Type B pancreatic cell (in vitro differentiated cells): ENCODE measurements around the gene CITED2. TPM values are rescaled to one million over a fixed set of nuclear protein-coding genes. Genes with fewer than 3 reads are reported as not detected.
"Not testable (repeated sequence)": the region's sequence is repeated elsewhere in the genome, so short reads cannot be mapped to it uniquely, and the experiment has no call there.

Source experiments
- DNase-seq: peaks from one replicate; pipeline ENCODE4 v3.0.0; 2021; ENCODE audit warnings: mixed read lengths; ENCODE audit not compliant: unreplicated experiment; ENCODE audit errors: extremely low spot score
- H3K27ac Mint-ChIP-seq: 2 replicates; pipeline ENCODE4 v1.8.0; 2021; ENCODE audit warnings: mild to moderate bottlenecking, mixed read lengths
- H3K27me3 Mint-ChIP-seq: 2 replicates; pipeline ENCODE4 v1.8.0; 2021; ENCODE audit warnings: mixed read lengths
- H3K36me3 Mint-ChIP-seq: 2 replicates; pipeline ENCODE4 v1.8.0; 2021; ENCODE audit warnings: mixed read lengths
- H3K4me1 Mint-ChIP-seq: one replicate; pipeline ENCODE4 v1.8.0; 2021; ENCODE audit warnings: mixed read lengths; ENCODE audit not compliant: unreplicated experiment
- H3K4me3 Mint-ChIP-seq: 2 replicates; pipeline ENCODE4 v1.8.0; 2021; ENCODE audit warnings: mild to moderate bottlenecking, mixed read lengths
- H3K9me3 Mint-ChIP-seq: 2 replicates; pipeline ENCODE4 v1.8.0; 2021; ENCODE audit warnings: mixed read lengths
- total RNA-seq: library from RNA; stranded (reverse); gene quantifications from 2 replicates; pipeline ENCODE4 v1.2.1, GENCODE V29; 2021; ENCODE audit warnings: low replicate concordance
- TF ChIP-seq, protein P1 (sequence below): fragments of 200-600 bp; sonication (generic); conservative IDR thresholded peaks from 2 replicates; pipeline ENCODE4 v1.5.0; 2021; ENCODE audit warnings: antibody characterized with exemption, mild to moderate bottlenecking

CITED2 gene
- total RNA-seq, 1 donor from 2014 or later, result 129 TPM

DNA sequence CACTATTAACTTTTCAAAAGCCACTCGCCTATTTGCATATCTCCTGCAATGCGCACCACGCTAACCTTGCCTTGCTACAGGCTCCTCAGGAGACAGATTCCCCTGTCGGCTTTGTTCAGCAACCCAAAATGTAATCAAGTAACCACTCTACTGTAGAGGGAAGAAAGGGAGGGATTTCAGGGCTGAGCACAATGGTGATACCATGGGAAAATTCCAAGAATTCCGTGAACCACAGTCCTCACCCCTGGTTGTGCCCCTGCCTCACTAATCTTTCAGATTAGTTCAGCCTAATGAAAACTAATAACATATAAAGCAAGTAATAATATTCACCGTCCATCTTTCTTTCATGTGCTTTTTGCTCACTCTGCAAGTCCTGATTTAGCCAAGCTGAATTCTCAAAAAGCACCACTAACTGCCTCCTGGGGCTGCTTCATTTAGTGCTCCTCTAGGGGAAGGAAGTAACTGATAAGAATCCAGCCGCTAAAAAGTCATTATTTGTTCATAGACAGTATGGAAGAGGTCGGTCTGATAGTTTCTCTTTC is 6.6 kb downstream of the CITED2 start:
- Mint-ChIP-seq H3K36me3 (peaks cover 12% of the 10 kb centered on the region), H3K27ac (peak overlapping the region; percentile 66), H3K27me3 (no peaks in the 10 kb centered on the region), H3K4me1 (peaks cover 47% of the 10 kb centered on the region), H3K4me3 (peak overlapping the region; percentile 9), H3K9me3 (no peaks in the 10 kb centered on the region)
- no peak for DNase-seq
- TF ChIP-seq, protein P1, sequence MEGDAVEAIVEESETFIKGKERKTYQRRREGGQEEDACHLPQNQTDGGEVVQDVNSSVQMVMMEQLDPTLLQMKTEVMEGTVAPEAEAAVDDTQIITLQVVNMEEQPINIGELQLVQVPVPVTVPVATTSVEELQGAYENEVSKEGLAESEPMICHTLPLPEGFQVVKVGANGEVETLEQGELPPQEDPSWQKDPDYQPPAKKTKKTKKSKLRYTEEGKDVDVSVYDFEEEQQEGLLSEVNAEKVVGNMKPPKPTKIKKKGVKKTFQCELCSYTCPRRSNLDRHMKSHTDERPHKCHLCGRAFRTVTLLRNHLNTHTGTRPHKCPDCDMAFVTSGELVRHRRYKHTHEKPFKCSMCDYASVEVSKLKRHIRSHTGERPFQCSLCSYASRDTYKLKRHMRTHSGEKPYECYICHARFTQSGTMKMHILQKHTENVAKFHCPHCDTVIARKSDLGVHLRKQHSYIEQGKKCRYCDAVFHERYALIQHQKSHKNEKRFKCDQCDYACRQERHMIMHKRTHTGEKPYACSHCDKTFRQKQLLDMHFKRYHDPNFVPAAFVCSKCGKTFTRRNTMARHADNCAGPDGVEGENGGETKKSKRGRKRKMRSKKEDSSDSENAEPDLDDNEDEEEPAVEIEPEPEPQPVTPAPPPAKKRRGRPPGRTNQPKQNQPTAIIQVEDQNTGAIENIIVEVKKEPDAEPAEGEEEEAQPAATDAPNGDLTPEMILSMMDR, result peak; percentile 25

DNA sequence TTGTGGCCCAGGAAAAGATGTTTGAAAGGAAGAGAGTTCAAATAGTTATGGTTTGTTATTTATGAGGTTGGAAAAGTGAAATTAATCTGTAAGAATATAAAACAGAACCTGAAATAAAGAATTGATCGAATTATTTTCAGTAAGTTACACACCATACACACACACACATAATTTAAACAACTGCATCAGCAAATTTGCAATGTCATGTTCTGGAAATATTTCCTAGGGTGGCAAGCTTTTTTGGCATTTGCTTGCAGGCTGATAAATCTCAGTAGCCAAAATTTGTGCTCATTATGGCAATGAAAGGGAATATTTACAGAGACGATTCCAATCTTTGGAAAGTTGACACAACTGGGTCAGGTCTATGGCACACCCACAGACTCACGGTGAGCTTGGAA is 9.5 kb downstream of the CITED2 start:
- Mint-ChIP-seq H3K27ac (no peak overlapping the region), H3K36me3 (no peaks in the 10 kb centered on the region), H3K4me3 (no peak overlapping the region), H3K4me1 (peaks cover 28% of the 10 kb centered on the region), H3K9me3 (no peaks in the 10 kb centered on the region), H3K27me3 (no peaks in the 10 kb centered on the region)
- TF ChIP-seq, protein P1, result no peak
- no peak for DNase-seq

DNA sequence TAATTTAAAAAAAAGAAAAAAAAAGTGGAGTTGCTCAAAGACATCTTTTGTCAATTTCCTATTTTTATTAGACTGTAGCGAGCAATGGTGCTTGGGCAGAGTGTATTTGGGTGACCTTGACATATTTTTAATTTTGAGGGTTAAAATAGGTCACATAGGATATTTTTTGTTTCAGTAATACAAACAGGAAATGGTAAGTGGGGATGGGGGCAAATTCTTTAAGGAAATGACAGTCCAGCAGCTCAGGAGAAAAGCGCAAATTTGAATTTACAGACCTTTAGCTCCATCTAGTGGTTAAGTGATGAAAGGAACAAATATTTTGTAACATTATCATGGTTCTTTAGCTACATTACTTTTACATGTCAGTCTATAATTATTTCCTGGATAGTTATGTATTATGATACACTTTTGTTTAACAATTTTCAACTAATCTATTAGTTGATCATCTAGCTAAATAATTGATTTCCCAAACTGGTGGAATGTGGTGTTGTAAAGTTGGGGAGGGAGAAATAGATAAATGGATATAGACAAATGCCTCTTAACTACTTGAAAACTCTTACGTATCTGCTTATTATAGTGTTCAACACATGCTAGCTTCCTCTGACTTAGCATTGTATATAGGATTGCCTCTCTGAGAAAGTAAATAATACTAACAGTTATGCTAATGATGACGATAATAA is 10.0 kb downstream of the CITED2 start:
- TF ChIP-seq, protein P1, result peak; percentile 91
- no peaks in the 10 kb centered on the region for H3K36me3 Mint-ChIP-seq
- peaks cover 22% of the 10 kb centered on the region for H3K4me1 Mint-ChIP-seq
- DNase-seq, result no peak
- no peak overlapping the region for H3K27ac Mint-ChIP-seq
- H3K27me3 Mint-ChIP-seq, result no peaks in the 10 kb centered on the region
- H3K9me3 Mint-ChIP-seq, result no peaks in the 10 kb centered on the region
- no peak overlapping the region for H3K4me3 Mint-ChIP-seq

DNA sequence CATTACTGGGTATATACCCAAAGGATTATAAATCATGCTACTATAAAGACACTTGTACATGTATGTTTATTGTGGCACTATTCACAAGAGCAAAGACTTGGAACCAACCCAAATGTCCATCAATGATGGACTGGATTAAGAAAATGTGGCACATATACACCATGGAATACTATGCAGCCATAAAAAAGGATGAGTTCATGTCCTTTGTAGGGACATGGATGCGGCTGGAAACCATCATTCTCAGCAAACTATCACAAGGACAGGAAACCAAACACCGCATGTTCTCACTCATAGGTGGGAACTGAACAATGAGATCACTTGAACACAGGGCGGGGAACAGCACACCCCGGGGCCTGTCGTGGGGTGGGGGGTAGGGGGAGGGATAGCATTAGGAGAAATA is 10.7 kb downstream of the CITED2 start:
- not testable (repeated sequence) for H3K9me3 Mint-ChIP-seq, DNase-seq, H3K27me3 Mint-ChIP-seq, H3K4me3 Mint-ChIP-seq, H3K36me3 Mint-ChIP-seq, H3K27ac Mint-ChIP-seq
- peaks cover 16% of the 10 kb centered on the region for H3K4me1 Mint-ChIP-seq

DNA sequence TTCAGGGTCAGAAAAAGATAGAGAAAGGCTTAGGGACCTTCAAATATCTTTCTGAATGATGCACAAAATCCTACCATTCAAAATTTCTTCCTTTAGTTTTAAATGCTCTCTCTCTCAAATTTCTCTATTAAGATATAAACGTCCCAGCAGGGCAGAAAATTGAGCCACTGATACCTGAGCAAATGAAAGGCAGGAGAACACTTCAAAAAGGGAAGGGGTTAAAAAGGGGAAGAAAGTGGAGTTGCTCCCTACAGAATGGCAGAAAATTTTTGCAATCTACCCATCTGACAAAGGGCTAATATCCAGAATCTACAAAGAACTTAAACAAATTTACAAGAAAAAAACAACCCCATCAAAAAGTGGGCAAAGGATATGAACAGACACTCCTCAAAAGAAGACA is 11.3 kb downstream of the CITED2 start:
- not testable (repeated sequence) for DNase-seq, H3K9me3 Mint-ChIP-seq, H3K36me3 Mint-ChIP-seq, H3K4me3 Mint-ChIP-seq, H3K27ac Mint-ChIP-seq, H3K27me3 Mint-ChIP-seq
- peaks cover 10% of the 10 kb centered on the region for H3K4me1 Mint-ChIP-seq

DNA sequence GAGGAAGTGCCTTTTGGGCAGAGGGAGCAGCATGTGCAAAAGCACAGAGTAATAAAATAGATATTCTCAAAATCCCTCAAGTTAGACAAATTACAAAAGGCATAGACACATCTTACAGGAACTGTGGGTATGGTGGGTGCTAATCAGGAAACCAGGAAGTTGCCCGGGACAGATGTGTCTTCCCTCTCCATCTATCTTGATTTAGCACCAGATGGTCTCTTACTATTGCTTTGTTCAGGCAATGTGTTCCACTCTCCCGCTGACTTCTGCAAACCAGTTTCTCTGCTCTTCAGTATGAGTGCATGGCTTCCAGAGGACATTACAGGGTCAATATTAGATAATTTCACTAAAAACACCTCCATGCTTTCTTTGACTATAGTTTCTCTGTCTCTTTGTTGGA is 13.2 kb downstream of the CITED2 start:
- H3K27ac Mint-ChIP-seq, result no peak overlapping the region
- DNase-seq, result no peak
- no peaks in the 10 kb centered on the region for H3K36me3 Mint-ChIP-seq
- H3K4me1 Mint-ChIP-seq, result no peaks in the 10 kb centered on the region
- H3K27me3 Mint-ChIP-seq, result no peaks in the 10 kb centered on the region
- no peak overlapping the region for H3K4me3 Mint-ChIP-seq
- no peaks in the 10 kb centered on the region for H3K9me3 Mint-ChIP-seq
- TF ChIP-seq, protein P1, result no peak
